GM18502 (cell line): ENCODE results near the gene MACROD2.

ENCODE experiments used
- ATAC-seq: cut with Tn5 transposase; IDR thresholded peaks from one replicate; pipeline ENCODE4 v1.9.1; 2021; ENCODE audit warnings: mild to moderate bottlenecking; ENCODE audit not compliant: unreplicated experiment, poor library complexity

The MACROD2 gene

DNA sequence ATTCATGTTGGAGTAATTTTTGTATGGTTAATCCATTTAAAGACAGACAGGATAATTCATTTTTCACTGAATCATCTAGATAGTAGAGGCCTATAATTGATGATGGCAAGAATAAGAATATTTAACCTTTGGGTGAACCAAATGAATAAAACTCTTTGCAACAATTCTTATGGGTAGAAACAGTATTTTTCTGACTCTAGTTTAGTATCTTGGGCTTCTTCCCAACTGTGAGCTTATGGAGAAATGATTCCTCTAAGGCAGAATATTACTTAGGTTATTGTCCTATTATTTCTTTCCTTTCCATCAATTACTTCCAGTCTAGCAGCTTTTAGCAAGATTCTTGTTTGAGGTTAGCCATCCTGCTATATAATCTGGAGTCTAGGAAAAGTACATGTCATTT, 1077.0 kb downstream of the MACROD2 start:
- no peak for ATAC-seq

GRCh38 chr20:15075586-15075985, 1080.3 kb downstream of the MACROD2 start:
- no peak for ATAC-seq

- ATAC-seq: no peak
Observed at GRCh38 chr20:15076785-15077184, 1081.5 kb downstream of the MACROD2 start.

GRCh38 chr20:15077733-15078250, 1082.5 kb downstream of the MACROD2 start:
- ATAC-seq: no peak

GRCh38 chr20:15079594-15080340, 1084.5 kb downstream of the MACROD2 start:
- no peak for ATAC-seq

- ATAC-seq: no peak
Observed at GRCh38 chr20:15081261-15081660, 1085.9 kb downstream of the MACROD2 start.

DNA sequence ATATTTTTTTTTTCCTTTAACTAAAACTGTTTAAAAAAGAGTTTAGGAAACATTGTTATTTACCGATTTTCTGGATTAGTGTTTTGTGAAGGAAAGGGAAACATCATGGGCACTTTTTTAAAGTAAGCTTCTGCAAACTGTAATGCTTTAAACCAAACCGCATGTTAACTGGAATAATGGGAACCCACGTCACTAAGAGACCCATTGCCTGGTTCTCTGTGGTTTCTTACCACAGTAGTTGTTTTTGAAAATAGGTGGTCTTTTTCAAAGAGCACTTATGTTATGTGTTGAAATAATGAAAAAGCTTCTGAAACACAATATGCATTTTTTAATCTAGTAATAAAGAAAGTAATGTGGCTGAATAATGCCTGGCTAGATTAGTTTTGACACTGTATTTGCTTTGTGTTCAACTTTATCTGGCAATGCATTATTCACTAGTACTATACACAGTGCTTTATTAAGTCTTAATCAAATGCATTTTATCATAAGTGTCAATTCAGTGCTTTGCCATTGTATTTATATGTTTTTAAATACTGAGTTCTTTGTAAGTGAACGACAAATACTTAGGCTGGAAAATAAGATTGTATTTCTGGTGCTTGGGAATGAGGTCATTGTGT, 1096.2 kb downstream of the MACROD2 start:
- no peak for ATAC-seq

GRCh38 chr20:15098351-15098750, 1103.0 kb downstream of the MACROD2 start:
- ATAC-seq: no peak

DNA sequence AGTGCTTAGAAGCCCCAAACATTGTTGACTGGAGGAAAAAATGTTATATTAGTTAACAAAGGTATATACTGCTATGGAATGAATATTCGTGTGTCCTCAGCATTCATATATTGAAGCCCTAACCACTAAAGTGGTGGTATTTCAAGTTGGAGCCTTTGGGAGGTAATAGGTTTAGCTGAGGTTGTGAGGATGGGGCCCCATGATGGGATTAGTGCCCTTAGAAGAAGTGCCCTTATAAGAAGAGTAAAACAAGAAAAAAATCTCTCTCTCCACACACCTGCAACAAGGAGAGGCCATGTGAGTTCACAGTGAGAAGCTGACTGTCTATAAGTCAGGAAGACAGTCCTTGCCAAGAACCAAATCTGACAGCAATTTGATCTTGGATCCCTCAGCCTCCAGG, 1103.8 kb downstream of the MACROD2 start:
- ATAC-seq: no peak

GRCh38 chr20:15100506-15101160, 1105.3 kb downstream of the MACROD2 start:
- ATAC-seq: no peak

GRCh38 chr20:15107931-15108330, 1112.6 kb downstream of the MACROD2 start:
- no peak for ATAC-seq

- no peak for ATAC-seq
Observed at GRCh38 chr20:15109494-15109893, 1114.2 kb downstream of the MACROD2 start.

GRCh38 chr20:15111654-15112053, 1116.3 kb downstream of the MACROD2 start:
- no peak for ATAC-seq

DNA sequence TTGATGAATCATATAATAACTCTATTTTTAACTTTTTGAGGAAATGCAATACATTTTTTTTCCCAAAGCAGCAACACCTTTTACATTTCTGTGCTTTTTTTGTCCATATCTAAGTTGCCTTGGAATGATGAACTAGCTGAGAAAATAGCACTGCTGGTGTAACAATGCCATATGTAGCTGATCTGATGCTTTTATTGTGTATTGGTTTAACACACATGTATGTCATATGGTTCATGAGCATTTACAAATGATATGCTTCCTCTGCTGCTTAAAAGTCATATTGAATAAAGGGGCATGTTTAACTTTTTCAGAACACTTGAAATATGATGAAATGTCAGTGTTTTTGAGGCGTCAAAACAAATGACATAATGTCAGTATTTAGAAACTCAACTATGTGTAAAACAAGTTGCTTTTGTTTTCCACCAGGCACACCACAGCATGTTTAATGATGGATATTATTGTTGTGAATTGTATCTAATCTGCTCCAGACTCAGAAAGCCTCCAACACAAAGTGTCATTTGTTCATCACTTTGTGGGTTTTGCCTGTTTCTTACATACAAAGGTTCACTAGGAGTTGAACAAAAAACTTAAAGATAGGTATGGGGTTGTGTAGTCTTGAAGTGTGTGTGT, 1117.9 kb downstream of the MACROD2 start:
- no peak for ATAC-seq

DNA sequence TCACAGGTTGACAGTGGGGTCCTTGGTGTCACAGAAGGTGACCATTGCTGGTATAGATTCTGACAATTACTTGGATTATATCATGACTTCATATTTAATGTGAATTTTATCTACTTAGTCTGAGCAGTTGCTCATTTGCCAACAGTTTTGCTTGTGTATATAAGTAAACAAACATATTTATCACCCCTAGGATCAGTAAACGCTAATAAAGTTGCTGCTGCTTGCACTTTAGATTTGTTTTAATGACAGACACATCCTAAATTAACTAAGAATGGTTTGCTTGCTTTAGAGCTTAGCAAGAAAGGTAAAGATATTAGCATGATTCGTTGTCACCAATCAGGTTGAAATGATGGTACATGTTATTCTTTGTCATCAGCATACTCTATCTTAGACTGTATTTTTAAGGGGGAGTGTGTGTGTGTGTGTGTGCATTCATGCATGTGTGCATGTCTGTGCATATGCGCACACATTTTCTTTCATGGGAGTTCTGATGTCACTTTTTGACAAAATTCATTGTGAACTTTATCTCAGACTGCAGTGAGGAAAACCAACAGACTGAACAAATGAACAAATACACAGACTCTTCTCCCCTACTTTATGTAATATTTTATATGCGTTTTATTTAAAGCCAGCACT, 1124.7 kb downstream of the MACROD2 start:
- no peak for ATAC-seq

GRCh38 chr20:15122613-15123012, 1127.3 kb downstream of the MACROD2 start:
- ATAC-seq: no peak

DNA sequence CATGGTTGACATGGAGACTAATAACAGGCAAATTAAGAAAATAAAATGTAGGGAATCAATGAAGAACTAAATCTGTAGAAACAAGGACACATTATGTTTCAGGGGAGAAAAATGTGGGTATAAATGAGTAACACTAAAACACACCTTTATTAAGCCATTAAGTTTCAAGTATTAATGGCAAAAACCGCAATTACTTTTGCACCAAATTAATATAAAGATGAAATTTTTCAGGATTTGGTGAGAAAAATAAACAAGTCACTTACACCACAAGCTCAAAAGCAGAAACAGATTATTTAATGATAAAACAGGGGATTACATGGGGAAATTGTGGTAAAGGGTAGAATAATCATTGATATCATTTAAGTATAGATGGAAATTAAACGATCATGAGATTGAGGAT, 1135.9 kb downstream of the MACROD2 start:
- no peak for ATAC-seq

DNA sequence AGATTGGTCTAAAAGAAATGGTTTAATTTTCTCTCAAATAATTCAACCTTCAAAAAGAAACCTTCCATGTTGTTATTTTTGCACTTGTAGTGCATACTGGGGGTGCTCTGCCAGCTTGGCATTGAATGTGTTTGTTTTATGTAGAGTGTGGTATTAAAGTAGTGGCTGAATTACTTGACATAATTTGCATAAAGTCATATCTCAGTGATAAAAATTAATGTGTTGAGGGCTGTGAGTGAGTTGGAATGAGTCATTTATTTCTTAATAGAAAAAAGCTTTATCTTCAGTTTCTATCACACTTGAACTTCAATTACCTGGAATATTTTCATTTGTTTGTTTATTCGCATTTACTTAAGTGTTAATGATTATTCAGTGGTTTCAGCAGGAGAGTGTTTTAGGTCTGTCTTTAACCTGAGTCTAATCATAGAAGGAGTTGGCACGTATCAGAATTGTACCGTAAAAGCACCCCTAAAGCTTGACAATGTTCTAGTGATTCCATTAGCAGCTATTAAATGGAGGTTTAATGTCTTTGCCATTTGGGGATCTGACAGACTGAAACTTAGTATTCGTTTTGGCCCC, 1143.3 kb downstream of the MACROD2 start:
- no peak for ATAC-seq

DNA sequence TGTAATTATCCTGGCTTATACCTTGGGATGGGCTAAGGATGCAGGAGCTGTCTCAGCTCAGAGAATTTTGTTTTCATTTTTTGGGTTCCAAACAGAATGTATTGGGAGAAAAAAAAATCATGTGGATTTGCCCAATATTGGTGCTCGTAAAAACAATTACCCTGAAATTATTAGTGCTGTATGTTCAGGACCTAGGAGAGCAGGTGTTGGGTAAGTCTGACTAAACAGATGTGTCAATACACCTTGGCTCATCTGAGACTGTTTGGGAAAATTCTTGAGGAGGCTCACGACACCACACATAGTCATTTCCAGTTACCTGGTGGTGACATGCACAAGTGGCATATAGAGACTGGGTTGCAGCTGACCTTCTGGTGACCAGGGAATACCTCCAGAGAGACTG, 1144.2 kb downstream of the MACROD2 start:
- no peak for ATAC-seq

DNA sequence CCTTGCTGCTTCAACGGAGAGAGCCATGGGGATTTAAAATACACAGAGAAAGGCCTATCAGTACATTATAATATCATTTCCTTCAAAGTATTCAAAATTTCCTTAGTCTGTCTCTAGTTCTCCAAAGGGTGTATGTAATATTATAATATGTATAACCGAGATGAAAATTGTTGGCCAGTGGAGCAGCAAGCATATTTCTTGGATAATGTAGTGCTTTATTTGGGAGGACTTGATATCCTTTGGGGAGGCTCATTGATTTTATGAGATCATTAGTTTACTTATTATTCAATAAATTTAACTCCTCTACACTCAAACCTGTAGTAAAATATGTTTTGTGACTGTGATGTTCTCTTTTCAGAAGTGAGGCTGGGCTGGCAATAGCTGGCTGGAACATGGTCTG, 1145.0 kb downstream of the MACROD2 start:
- ATAC-seq: no peak
